ENCODE results near the gene WIPF1.
A peak's percentile ranks its signal among the peaks of the same experiment; 100 is the strongest.

WIPF1 gene

GRCh38 chr2:174636987-174637386, 39.4 kb upstream of the WIPF1 start:
- Histone ChIP-seq H3K4me3 (ENCODE audit: low read depth in 1 of 2, low read length in 1 of 2) (no peak overlapping the region), H3K9me3 (no peaks in the 10 kb centered on the region)
- TF ChIP-seq CTCF (IDR thresholded peaks at IDR 0.05) = no peak

GRCh38 chr2:174635776-174636404, 38.3 kb upstream of the WIPF1 start:
- H3K4me1 ChIP-seq (ENCODE audit: control insufficient read depth in 1 of 2, insufficient read depth in 1 of 2, low read depth in 1 of 2, low read length in 1 of 2) = peaks cover 32 to 42% of the 10 kb centered on the region in 2 experiments
- H3K4me3 ChIP-seq (ENCODE audit: low read depth in 1 of 2, low read length in 1 of 2) = peak overlapping the region; percentile 76 to 81
- H3K9me3 ChIP-seq = no peaks in the 10 kb centered on the region
- H3K36me3 ChIP-seq = peaks cover 14% of the 10 kb centered on the region
- no peak for TF ChIP-seq CTCF (IDR thresholded peaks at IDR 0.05)
- no peaks in the 10 kb centered on the region for H3K27me3 ChIP-seq
- peak overlapping the region; percentile 95 for H3K27ac ChIP-seq

More at GRCh38 chr2:174636987-174637386, 39.4 kb upstream of the WIPF1 start:
- peaks cover 4% of the 10 kb centered on the region for H3K36me3 ChIP-seq
- H3K27me3 ChIP-seq = no peaks in the 10 kb centered on the region
- peaks cover 21 to 31% of the 10 kb centered on the region in 2 experiments for H3K4me1 ChIP-seq (ENCODE audit: control insufficient read depth in 1 of 2, insufficient read depth in 1 of 2, low read depth in 1 of 2, low read length in 1 of 2)
- H3K27ac ChIP-seq = no peak overlapping the region

GRCh38 chr2:174635015-174635593, 37.5 kb upstream of the WIPF1 start:
- no peaks in the 10 kb centered on the region for H3K9me3 ChIP-seq
- no peak for TF ChIP-seq CTCF (IDR thresholded peaks at IDR 0.05)
- H3K36me3 ChIP-seq = peaks cover 21% of the 10 kb centered on the region
- no peaks in the 10 kb centered on the region for H3K27me3 ChIP-seq
- peak overlapping the region; percentile 95 for H3K27ac ChIP-seq
- peaks cover 40 to 50% of the 10 kb centered on the region in 2 experiments for H3K4me1 ChIP-seq (ENCODE audit: control insufficient read depth in 1 of 2, insufficient read depth in 1 of 2, low read depth in 1 of 2, low read length in 1 of 2)
- H3K4me3 ChIP-seq (ENCODE audit: low read depth in 1 of 2, low read length in 1 of 2) = peak overlapping the region; percentile 76 to 81

GRCh38 chr2:174634130-174635014, 36.8 kb upstream of the WIPF1 start:
- Histone ChIP-seq H3K36me3 (peaks cover 29% of the 10 kb centered on the region), H3K4me1 (ENCODE audit: control insufficient read depth in 1 of 2, insufficient read depth in 1 of 2, low read depth in 1 of 2, low read length in 1 of 2) (peaks cover 47 to 55% of the 10 kb centered on the region in 2 experiments), H3K27me3 (no peaks in the 10 kb centered on the region), H3K27ac (peak overlapping the region; percentile 95), H3K4me3 (ENCODE audit: low read depth in 1 of 2, low read length in 1 of 2) (peak overlapping the region; percentile 76 to 81), H3K9me3 (no peaks in the 10 kb centered on the region)
- TF ChIP-seq CTCF (IDR thresholded peaks at IDR 0.05) = peak; percentile 11

- H3K27me3 ChIP-seq = no peaks in the 10 kb centered on the region
- peaks cover 55% of the 10 kb centered on the region in 2 experiments for H3K4me1 ChIP-seq (ENCODE audit: control insufficient read depth in 1 of 2, insufficient read depth in 1 of 2, low read depth in 1 of 2, low read length in 1 of 2)
- peak overlapping the region; percentile 95 for H3K27ac ChIP-seq
- H3K36me3 ChIP-seq = peaks cover 37% of the 10 kb centered on the region
- H3K4me3 ChIP-seq (ENCODE audit: low read depth in 1 of 2, low read length in 1 of 2) = peak overlapping the region; percentile 76 to 81
- H3K9me3 ChIP-seq = no peaks in the 10 kb centered on the region
- no peak for TF ChIP-seq CTCF (IDR thresholded peaks at IDR 0.05)
Observed at GRCh38 chr2:174633623-174633930, 36.0 kb upstream of the WIPF1 start.
